Activated CD8-positive, alpha-beta memory T cell treated with anti-CD3 and anti-CD28 coated beads, Interleukin-2, amount 10 ng/mL, durations not matched to agents 7 days and 5 days (primary cell): ENCODE measurements around the gene POLR2I. TPM values are rescaled to one million over a fixed set of nuclear protein-coding genes. Genes with fewer than 3 reads are reported as not detected.
"Not testable (repeated sequence)": the region's sequence is repeated elsewhere in the genome, so short reads cannot be mapped to it uniquely, and the experiment has no call there.

Experiments
- ATAC-seq: fragments of 150-1000 bp; cut with Tn5 transposase; one replicate; pipeline ENCODE4 v1.10.0; 2021; ENCODE audit warnings: moderate library complexity
- CTCF ChIA-PET: fragments of 350-600 bp; sonication (Branson Sonifier 250); formaldehyde crosslinking; loops from one replicate; lab custom pipeline; 2021; ENCODE audit warnings: antibody characterized with exemption; lab: Charles Lee
- DNase-seq: peaks from one replicate; pipeline ENCODE4 v3.0.0-alpha.2; 2020
- H3K27ac Mint-ChIP-seq: one replicate; pipeline ENCODE4 v1.8.0; 2021; ENCODE audit warnings: mild to moderate bottlenecking, mixed read lengths
- H3K27me3 Mint-ChIP-seq: one replicate; pipeline ENCODE4 v1.8.0; 2021; ENCODE audit warnings: mixed read lengths
- H3K36me3 Mint-ChIP-seq: one replicate; pipeline ENCODE4 v1.8.0; 2021; ENCODE audit warnings: mild to moderate bottlenecking, mixed read lengths
- H3K4me1 Mint-ChIP-seq: one replicate; pipeline ENCODE4 v1.8.0; 2021; ENCODE audit warnings: mixed read lengths
- H3K4me3 Mint-ChIP-seq: one replicate; pipeline ENCODE4 v1.8.0; 2021; ENCODE audit warnings: mild to moderate bottlenecking, moderate library complexity, mixed read lengths
- H3K9me3 Mint-ChIP-seq: one replicate; pipeline ENCODE4 v1.8.0; 2022; ENCODE audit warnings: low read depth, mixed read lengths
- total RNA-seq, 2 experiments: library from RNA; stranded (reverse); gene quantifications; one replicate each; pipeline ENCODE4 v1.2.3, GENCODE V29; 2021

POLR2I gene
- total RNA-seq, 2 experiments from 2014 or later, result 63.2 to 65.3 TPM

- Mint-ChIP-seq H3K4me1 (peaks cover 18% of the 10 kb centered on the region), H3K4me3 (no peak overlapping the region), H3K9me3 (no peaks in the 10 kb centered on the region), H3K27ac (no peak overlapping the region), H3K36me3 (peaks cover 41% of the 10 kb centered on the region), H3K27me3 (no peaks in the 10 kb centered on the region)
- DNase-seq, result no peak
- ATAC-seq, result no peak
- CTCF ChIA-PET, result interaction anchor here (0.6 kb wide), 1 partner anchor 28 kb away, joined by 3 read pairs; no protein-coding TSS in a partner anchor
Measured at GRCh38 chr19:36142046-36142445, 27.4 kb upstream of the POLR2I start.

- Mint-ChIP-seq H3K4me1 (peaks cover 24% of the 10 kb centered on the region), H3K4me3 (peak overlapping the region; percentile 93), H3K36me3 (peaks cover 36% of the 10 kb centered on the region), H3K27ac (peak overlapping the region; percentile 93), H3K9me3 (no peaks in the 10 kb centered on the region), H3K27me3 (no peaks in the 10 kb centered on the region)
- ATAC-seq (peak; percentile 71), DNase-seq (peak; percentile 93)
- CTCF ChIA-PET, result interaction anchor here (2.7 kb wide), 1 partner anchor 13 kb away, joined by 17 read pairs; no protein-coding TSS in a partner anchor
Measured at GRCh38 chr19:36141039-36141927, 26.6 kb upstream of the POLR2I start.

GRCh38 chr19:36140304-36141038 is 25.8 kb upstream of the POLR2I start:
- H3K4me3 Mint-ChIP-seq, result peak overlapping the region; percentile 93
- CTCF ChIA-PET, result interaction anchor here (0.7 to 2.7 kb wide), 3 partner anchors 12 to 190 kb away, joined by 3 to 17 read pairs (median 3); no protein-coding TSS in a partner anchor
- peak; percentile 72 for DNase-seq

GRCh38 chr19:36139473-36140303 is 25.0 kb upstream of the POLR2I start, which contains the start of gene CAPNS1:
CAPNS1 (plus strand) TSS chr19:36140066; CDS start chr19:36141012, 946 bp downstream.
- ATAC-seq (peak; percentile 81), DNase-seq (peak; percentile 97)
- Mint-ChIP-seq H3K27me3 (no peaks in the 10 kb centered on the region), H3K27ac (peak within 1 kb of the TSS; percentile 93), H3K9me3 (no peaks in the 10 kb centered on the region), H3K36me3 (peaks cover 22% of the 10 kb centered on the region), H3K4me3 (peak within 1 kb of the TSS; percentile 93), H3K4me1 (peaks cover 30% of the 10 kb centered on the region)
- CTCF ChIA-PET, result interaction anchor here (0.7 to 2.7 kb wide), 4 partner anchors 11 to 190 kb away, joined by 3 to 17 read pairs (median 3); no protein-coding TSS in a partner anchor

More at GRCh38 chr19:36140304-36141038, 25.8 kb upstream of the POLR2I start:
- peak; percentile 30 for ATAC-seq
- Mint-ChIP-seq H3K27ac (peak overlapping the region; percentile 93), H3K4me1 (peaks cover 28% of the 10 kb centered on the region), H3K36me3 (peaks cover 28% of the 10 kb centered on the region), H3K9me3 (no peaks in the 10 kb centered on the region), H3K27me3 (no peaks in the 10 kb centered on the region)

GRCh38 chr19:36139120-36139472 is 24.4 kb upstream of the POLR2I start:
- Mint-ChIP-seq H3K27me3 (no peaks in the 10 kb centered on the region), H3K4me3 (peak overlapping the region; percentile 93), H3K4me1 (peaks cover 30% of the 10 kb centered on the region), H3K9me3 (no peaks in the 10 kb centered on the region), H3K36me3 (peaks cover 19% of the 10 kb centered on the region), H3K27ac (peak overlapping the region; percentile 93)
- ATAC-seq (no peak), DNase-seq (no peak)
- CTCF ChIA-PET, result interaction anchor here (1.1 to 2.7 kb wide), 2 partner anchors 10 to 15 kb away, joined by 3 to 17 read pairs; no protein-coding TSS in a partner anchor

- CTCF ChIA-PET, result interaction anchor here (1.7 kb wide), 2 partner anchors 9 to 34 kb away, joined by 3 to 9 read pairs; no protein-coding TSS in a partner anchor
- Mint-ChIP-seq H3K27me3 (no peaks in the 10 kb centered on the region), H3K36me3 (peaks cover 11% of the 10 kb centered on the region), H3K4me3 (no peak overlapping the region), H3K9me3 (no peaks in the 10 kb centered on the region), H3K4me1 (peaks cover 39% of the 10 kb centered on the region), H3K27ac (no peak overlapping the region)
- DNase-seq (no peak), ATAC-seq (no peak)
Measured at GRCh38 chr19:36136964-36137686, 22.4 kb upstream of the POLR2I start.

- CTCF ChIA-PET, result interaction anchor here (1.7 kb wide), 1 partner anchor 7 kb away, joined by 9 read pairs; no protein-coding TSS in a partner anchor
- H3K36me3 Mint-ChIP-seq, H3K27ac Mint-ChIP-seq: not testable (repeated sequence)
Measured at GRCh38 chr19:36134867-36135266, 20.2 kb upstream of the POLR2I start.

GRCh38 chr19:36131221-36131620 is 16.5 kb upstream of the POLR2I start:
- H3K36me3 Mint-ChIP-seq, H3K27ac Mint-ChIP-seq, DNase-seq, H3K9me3 Mint-ChIP-seq, H3K4me3 Mint-ChIP-seq, H3K27me3 Mint-ChIP-seq, ATAC-seq: not testable (repeated sequence)
- CTCF ChIA-PET, result interaction anchor here (9.1 kb wide), 1 partner anchor 39 kb away, joined by 150 read pairs; no protein-coding TSS in a partner anchor
- H3K4me1 Mint-ChIP-seq, result peaks cover 33% of the 10 kb centered on the region

More at GRCh38 chr19:36134867-36135266, 20.2 kb upstream of the POLR2I start:
- H3K9me3 Mint-ChIP-seq, ATAC-seq, H3K4me3 Mint-ChIP-seq, H3K27me3 Mint-ChIP-seq, DNase-seq: not testable (repeated sequence)
- peaks cover 34% of the 10 kb centered on the region for H3K4me1 Mint-ChIP-seq

GRCh38 chr19:36128392-36128736 is 13.7 kb upstream of the POLR2I start:
- no peaks in the 10 kb centered on the region for H3K27me3 Mint-ChIP-seq
- H3K36me3 Mint-ChIP-seq, result peaks cover 12% of the 10 kb centered on the region
- ATAC-seq, result no peak
- H3K4me1 Mint-ChIP-seq, result peaks cover 24% of the 10 kb centered on the region
- no peaks in the 10 kb centered on the region for H3K9me3 Mint-ChIP-seq
- peak overlapping the region; percentile 94 for H3K27ac Mint-ChIP-seq
- peak; percentile 47 for DNase-seq
- H3K4me3 Mint-ChIP-seq, result peak overlapping the region; percentile 86
- CTCF ChIA-PET, result interaction anchor here (0.5 to 9.1 kb wide), 21 partner anchors 7 to 401 kb away, joined by 3 to 150 read pairs (median 4); partner anchors contain the start of genes ALKBH6, CAPNS1, POLR2I and TBCB

GRCh38 chr19:36125557-36125956 is 10.9 kb upstream of the POLR2I start:
- ATAC-seq (no peak), DNase-seq (no peak)
- CTCF ChIA-PET, result interaction anchor here (1.8 to 9.1 kb wide), 2 partner anchors 11 to 45 kb away, joined by 10 to 150 read pairs; partner anchors contain the start of genes POLR2I and TBCB
- Mint-ChIP-seq H3K36me3 (peaks cover 21% of the 10 kb centered on the region), H3K9me3 (no peaks in the 10 kb centered on the region), H3K27me3 (no peaks in the 10 kb centered on the region), H3K4me3 (no peak overlapping the region), H3K27ac (no peak overlapping the region), H3K4me1 (peaks cover 10% of the 10 kb centered on the region)

- Mint-ChIP-seq H3K4me3 (no peak overlapping the region), H3K36me3 (peaks cover 33% of the 10 kb centered on the region), H3K9me3 (no peaks in the 10 kb centered on the region), H3K4me1 (peaks cover 13% of the 10 kb centered on the region), H3K27me3 (no peaks in the 10 kb centered on the region), H3K27ac (no peak overlapping the region)
- CTCF ChIA-PET, result no interaction called here
- ATAC-seq (no peak), DNase-seq (no peak)
Measured at GRCh38 chr19:36121486-36122124, 6.9 kb upstream of the POLR2I start.
